Measurements from ENCODE around the gene AGPS.
"Not testable (repeated sequence)": the region's sequence is repeated elsewhere in the genome, so short reads cannot be mapped to it uniquely, and the experiment has no call there.

DNA sequence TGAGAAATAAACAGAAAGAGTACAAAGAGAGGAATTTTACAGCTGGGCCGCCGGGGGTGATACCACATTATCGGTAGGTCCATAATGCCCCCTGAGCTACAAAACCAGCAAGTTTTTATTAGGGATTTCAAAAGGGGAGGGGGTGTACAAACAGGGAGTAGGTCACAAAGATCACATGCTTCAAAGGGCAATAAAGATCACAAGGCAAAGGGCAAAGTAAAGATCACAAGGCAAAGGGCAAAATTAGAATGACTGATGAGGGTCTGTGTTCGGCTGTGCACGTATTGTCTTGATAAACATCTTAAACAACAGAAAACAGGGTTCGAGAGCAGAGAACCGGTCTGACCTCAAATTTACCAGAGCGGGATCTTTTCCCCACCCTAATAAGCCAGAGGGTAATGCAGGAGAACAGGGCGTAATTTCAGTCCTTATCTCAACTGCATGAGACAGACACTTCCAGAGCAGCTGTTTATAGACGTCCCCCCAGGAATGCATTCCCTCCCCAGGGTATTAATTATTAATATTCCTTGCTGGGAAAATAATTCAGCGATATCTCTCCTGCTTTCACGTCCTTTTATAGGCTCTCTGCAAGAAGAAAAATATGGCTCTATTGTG, 38.6 kb downstream of the AGPS start:
- TF ChIP-seq POLR2A (IDR thresholded peaks at IDR 0.05), result not testable (repeated sequence)
- TF ChIP-seq, protein P1, sequence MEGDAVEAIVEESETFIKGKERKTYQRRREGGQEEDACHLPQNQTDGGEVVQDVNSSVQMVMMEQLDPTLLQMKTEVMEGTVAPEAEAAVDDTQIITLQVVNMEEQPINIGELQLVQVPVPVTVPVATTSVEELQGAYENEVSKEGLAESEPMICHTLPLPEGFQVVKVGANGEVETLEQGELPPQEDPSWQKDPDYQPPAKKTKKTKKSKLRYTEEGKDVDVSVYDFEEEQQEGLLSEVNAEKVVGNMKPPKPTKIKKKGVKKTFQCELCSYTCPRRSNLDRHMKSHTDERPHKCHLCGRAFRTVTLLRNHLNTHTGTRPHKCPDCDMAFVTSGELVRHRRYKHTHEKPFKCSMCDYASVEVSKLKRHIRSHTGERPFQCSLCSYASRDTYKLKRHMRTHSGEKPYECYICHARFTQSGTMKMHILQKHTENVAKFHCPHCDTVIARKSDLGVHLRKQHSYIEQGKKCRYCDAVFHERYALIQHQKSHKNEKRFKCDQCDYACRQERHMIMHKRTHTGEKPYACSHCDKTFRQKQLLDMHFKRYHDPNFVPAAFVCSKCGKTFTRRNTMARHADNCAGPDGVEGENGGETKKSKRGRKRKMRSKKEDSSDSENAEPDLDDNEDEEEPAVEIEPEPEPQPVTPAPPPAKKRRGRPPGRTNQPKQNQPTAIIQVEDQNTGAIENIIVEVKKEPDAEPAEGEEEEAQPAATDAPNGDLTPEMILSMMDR (IDR thresholded peaks at IDR 0.05), result not testable (repeated sequence)
